ENCODE results near the gene HMGCS2.

Gene HMGCS2

DNA sequence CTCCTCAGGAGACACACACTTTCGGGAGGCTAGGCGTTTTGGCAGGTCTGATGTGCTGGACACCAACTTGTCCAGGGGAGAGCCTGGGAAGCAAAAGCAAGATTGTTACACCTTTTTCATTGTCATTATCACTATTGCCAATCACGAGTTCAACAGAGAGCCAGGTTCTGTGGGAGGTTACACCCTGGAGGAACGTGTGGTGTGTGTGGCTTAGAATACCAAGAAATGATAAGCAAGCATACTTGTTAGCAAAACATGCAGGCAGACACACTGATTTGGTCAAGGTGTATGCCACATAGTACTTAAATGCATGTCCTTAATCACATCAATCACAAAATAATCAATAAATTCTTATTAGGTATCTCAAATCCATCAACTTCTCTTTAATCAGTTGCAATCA lies 16.1 kb downstream of the HMGCS2 start:
- no peak for DNase-seq

- DNase-seq, result no peak
Observed at GRCh38 chr1:119748040-119748439, 20.7 kb downstream of the HMGCS2 start.

- DNase-seq, result no peak
Observed at GRCh38 chr1:119747451-119747850, 21.3 kb downstream of the HMGCS2 start.

DNA sequence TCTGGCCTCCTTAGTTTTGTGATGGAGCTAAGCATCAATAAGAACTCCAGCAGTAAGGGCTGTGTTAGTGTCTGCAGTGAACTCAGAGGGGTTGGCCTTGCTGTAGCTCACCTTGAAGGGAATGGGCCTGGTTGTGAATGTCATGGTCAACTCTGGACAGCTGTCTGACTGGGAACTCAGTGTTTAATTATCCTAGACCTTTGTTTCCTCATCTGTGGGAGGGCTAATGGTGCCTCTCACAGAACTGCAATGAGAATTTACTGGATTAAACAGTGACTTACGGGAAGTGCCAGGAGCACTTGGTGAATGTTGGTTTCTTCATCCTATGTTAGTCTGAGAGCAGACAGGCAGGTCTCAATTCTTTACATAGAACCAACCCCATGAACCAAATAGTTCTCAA lies 23.7 kb downstream of the HMGCS2 start:
- no peak for DNase-seq

- no peak for DNase-seq
Observed at GRCh38 chr1:119744598-119744942, 24.1 kb downstream of the HMGCS2 start.

DNA sequence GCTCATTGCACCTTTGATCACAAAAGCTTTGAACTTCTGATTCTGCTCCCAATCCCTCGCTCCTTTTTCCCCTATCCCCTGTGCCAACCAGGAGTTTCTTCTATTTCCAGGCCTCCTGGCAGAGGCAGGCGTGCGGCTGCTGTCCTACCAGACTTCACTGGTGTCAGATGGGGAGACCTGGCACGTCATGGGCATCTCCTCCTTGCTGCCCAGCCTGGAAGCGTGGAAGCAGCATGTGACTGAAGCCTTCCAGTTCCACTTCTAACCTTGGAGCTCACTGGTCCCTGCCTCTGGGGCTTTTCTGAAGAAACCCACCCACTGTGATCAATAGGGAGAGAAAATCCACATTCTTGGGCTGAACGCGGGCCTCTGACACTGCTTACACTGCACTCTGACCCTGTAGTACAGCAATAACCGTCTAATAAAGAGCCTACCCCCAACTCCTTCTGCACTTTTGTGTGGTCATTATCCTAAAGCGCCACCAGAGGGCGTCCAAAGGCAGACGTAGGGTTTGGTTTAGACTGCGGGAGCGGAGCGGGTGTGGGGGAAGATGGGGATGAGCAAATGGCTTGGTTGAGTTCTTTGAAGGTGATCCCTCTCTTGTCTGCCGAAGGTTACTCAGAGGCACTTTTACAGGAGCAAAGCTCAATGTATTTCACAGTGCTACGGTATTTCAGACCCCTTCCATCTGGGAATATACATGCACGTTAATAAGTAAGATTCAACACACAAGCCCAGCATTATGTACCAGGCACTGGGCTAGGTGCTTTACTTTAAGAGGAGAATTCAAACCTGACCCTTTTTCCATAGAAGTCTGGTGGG lies 24.7 kb downstream of the HMGCS2 start:
- peak; percentile 35 for DNase-seq

DNA sequence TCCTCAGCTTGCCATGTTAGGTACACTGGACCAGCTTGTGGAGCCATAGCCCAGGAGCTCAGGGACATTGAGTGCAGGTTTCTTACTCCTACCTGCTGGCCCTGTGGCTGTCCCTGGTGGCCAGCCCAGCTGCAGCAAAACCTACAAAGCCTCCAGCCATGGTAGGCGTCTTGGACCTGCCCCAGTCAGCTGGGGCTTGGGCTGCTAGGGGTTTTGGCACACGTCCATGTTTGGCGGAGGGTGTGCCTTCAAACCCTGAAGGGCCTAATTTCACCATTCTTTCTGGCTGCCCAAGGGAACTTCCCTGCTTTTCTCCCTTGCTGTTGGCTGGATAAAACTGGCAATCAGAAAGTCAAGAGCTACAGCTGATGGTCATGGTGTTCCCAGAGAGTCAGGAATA lies 25.4 kb downstream of the HMGCS2 start:
- no peak for DNase-seq

DNA sequence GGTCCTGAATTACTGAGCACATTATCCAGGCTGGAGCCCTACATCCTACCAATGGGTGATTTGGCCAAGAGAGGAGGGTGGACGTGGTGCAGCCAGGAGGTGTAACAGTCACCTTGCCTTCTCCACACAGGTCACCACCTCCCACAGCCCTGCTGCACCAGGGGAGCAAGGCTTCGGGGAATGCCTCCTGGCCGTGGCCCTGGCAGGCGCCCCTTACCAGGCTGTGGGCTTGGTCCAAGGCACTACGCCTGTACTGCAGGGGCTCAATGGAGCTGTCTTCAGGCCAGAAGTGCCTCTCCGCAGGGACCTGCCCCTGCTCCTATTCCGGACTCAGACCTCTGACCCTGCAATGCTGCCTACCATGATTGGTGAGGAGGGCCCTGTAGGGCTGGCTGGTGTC lies 26.0 kb downstream of the HMGCS2 start:
- no peak for DNase-seq

DNA sequence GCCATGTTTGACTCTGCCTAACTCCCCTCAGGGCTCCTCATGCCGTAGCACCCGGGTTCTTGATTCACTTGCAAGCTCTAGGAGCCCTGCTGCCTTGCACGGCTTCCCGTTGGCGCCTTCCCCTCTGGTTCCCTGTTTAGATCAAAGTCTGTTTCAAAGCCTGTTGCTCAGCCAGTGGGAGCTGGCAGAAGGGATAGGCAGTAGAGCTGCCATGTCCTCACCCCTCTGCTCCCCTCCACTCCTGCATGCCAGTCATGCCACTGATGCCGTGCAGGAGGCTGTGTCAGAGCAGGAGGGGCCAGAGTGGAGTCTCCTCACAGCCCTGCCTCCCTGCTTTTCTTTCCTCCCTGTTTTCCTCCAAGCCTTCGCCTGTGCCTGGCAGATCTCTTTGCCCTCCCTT lies 26.5 kb downstream of the HMGCS2 start:
- no peak for DNase-seq

DNA sequence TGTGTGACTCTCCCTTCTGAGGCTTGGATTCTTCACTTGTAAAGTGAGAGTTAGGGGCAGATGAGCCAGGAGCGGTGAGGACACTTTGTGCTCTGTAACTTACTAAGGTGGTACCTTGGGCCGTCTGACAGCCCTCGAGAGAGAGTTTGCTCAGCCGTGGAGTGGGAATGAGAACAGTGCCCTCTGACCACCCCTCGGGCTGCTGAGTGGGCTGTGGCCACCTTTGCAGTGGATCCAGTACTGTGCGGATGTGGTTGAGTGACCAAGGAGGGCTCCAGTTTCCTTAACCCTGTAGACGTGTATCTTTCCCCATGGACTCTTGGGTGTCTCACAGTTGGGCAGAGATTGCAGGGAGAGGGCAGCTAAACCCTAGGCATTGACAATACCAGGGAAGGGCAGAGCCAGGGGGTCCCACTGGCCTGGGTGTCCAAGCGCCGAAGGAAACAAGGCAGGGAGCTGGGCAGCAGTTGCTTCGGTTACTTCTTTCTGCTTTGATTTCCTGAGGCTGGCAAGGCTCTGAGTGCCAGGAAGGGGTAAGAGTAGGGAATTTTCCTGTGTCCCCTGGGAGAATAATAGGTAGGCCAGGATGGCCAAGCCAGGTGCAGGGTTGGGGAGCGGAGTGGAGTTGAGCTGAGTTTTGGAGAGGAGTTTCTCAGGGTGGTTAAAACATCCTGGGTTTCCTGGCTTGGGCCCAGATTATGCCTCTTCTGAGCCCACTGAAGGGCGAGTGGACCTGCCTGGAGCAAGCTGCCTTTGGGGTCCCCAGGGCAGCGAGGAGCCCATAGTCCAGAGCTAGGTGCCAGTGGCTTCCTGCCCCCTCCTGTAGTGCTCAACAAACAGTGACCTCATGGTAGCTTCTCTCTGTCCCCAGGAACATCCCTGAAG lies 27.6 kb downstream of the HMGCS2 start:
- DNase-seq, result no peak

GRCh38 chr1:119740261-119740660 lies 28.4 kb downstream of the HMGCS2 start:
- no peak for DNase-seq

DNA sequence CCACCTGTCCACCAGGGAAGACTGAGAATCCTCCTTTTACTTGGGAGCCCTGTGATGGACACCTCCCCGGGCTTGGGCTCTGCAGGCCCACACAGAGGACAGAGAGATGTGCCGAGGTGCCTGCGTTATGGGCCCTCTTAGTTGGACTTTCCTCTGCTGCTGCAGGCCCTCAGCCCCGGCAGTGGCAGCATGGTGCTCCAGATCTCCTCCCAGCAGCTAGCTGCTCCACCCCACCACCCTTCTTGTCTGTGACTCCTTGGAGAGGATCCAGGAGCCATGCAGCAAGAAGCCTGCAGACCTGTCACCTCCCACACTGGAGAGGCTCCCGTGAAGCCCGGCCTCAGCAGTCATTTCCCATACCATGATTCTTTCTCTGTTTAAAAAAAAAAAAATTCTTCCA lies 29.6 kb downstream of the HMGCS2 start:
- DNase-seq, result no peak

DNA sequence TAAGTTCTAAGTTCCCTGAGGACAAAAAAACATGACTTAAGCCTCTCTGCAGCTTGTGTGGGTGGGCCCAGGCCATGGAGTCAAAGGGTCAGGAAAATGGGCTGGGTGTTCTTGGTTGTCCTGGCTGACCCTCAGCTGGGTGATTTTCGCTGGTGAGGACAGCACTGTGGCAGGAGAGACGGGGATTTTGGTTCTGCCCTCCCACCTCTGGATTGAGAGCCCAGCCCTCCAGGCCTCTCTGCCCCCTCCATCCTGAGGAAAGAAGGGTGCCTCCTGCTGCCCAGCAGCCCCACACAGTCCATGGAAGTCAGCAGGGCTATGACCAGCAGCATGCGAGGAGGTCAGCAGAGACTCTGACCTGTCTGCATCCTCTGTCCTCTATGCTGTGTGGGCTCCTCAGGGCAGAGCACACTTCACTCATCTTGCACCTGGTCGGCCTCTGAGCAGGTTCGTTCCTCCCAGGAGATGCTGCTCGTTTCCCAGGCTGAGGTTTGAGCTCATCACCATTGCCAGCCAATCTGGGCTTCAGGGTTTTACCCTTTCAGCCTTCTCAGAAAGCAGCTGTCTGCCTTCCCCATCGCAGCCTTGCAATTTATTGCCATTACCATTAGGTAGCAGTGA lies 30.5 kb downstream of the HMGCS2 start:
- DNase-seq, result no peak

- DNase-seq, result no peak
Observed at GRCh38 chr1:119737040-119737682, 31.5 kb downstream of the HMGCS2 start.

DNA sequence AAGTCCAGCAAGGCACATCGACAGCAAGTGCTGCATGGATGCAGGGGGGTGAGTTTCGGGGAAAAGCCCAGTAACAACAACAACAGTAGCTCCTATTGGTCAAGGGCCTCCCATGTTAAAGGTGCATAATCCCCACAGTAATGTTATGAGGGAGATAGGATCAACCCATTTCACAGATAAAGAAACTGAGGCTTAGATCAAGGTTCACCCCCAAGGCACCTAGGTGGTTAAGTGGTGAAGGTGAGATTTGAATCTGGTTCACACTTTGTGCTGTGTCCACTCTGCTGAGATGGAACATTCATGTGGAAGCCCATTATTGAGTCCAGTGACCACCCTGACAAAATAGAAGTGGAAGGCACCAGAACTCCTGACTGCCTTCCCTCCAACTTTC lies 32.1 kb downstream of the HMGCS2 start:
- DNase-seq, result no peak

- DNase-seq, result no peak
Observed at GRCh38 chr1:119735217-119735616, 33.5 kb downstream of the HMGCS2 start.

DNA sequence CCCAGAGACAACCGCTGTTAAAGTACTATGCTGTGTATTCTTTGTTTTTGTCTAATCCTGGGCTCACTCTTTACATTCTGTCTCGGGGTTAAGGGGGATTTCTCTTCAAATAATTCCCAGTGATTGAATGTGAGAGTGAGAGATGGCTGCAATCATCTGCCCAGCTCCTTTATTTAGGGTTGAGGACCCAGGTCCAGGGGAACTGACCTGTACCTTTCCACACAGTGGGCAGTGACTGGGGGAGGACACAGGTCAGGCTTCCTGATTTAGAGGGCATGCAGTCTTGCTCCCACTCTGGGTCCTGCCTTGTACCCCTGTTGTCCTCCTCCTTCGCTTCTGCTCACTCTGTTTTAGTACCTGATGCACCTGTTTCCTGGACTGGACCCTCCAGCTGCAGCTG lies 35.0 kb downstream of the HMGCS2 start:
- DNase-seq, result no peak

DNA sequence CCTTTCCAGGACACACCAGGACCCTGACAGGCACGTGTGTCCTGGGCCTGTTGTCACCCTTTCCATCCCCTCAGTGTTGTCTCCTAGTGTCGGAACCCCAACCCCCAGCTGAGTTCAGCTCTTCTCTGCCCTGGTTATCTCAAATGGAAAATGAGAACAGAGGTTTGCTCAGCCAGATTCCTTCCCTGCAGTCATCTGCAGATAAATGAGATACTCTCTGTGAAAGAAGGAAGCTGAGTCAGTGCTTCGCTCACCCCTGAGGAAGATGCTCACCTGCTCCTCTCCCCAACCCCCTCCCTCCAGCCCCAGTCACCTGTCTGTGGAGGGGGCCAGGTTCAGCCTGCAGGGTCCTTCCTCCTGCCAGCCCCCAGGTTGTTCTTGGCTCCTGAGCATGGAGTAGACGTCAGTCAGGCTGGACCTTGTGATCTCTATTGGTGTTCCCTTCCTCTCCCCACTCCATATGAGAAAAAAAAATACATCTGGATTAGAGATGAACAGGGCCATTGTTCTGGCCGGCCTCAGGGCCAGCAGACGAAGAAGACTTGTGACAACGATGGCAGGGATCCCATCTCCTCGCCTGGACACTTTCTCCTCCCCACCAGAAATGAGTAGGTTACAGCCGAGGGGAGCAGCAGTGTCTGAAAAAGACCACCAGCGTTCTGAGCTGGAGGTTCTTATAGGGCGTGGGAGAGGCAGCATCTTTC lies 36.1 kb downstream of the HMGCS2 start:
- DNase-seq, result no peak

DNA sequence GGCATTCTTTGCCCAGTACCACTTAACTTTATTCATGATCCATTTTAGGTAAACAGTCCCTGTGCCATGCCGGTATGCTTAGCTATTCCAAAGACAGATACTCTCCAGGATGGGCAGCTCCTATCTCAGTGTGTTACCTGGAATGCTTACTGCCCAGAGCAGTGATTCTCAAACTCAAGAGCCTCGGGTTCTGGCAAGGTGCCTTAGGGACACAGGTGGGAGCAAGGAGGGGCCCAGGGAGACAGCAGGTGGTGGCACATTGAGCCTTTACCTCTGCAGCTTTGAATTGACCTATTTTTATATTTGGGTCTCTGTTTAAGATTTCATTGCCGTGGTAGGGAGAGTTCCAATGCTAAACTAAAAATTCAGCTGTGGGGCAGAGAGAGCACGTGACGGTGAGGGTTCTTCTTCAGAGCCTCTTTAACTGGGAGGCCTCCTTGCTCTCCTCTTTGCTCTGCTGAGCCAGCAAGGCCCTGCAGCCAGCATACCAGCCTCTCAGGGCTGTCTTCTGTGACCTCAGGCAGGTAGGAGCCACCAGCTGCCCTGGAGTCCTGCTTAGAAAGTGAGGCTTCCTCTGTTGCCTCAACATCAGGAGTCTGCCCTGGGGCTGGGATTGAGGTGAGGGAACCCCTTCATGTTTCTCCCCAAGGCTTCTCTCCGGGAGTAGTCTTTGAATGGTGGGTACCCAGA lies 36.8 kb downstream of the HMGCS2 start:
- DNase-seq, result no peak

DNA sequence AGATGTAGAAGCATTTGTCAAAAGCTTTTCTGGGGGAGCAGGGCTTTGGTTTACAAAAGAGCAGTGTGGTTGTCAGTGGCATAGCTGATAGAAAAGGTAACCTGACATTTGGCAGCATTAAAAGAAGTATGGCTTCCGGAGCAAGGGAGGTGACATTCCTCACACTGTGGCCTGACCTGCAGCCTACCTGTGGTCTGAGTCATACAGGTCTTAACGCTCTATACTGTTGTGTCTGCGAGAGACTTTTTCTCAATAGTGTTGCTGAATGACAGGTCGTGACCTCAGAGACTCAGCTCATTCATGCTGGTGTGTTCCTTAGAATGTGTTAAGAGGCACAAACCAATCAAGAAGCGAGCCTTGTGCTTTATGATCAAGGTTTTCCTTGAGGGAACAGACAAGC lies 37.6 kb downstream of the HMGCS2 start:
- DNase-seq, result no peak

- no peak for DNase-seq
Observed at GRCh38 chr1:119729044-119729443, 39.7 kb downstream of the HMGCS2 start.

DNA sequence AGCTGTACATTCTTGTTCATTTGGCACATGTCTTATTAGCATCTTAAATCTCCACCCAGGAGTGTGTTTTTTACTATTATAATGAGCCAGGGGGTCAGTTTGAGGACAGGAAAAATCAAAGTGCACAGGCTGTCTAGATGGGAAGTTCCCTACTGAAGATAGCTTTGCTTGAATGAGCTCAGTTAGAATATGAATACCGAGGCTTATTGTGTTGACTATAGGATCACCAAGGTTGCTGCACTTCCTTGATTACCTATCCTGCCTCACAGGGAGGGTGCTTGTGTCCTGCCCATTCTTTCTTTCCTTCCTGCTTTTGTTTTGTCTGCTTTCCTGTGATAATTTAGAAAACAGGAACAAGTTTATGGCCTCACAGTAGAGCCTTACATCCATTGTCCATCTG lies 40.7 kb downstream of the HMGCS2 start:
- DNase-seq, result no peak
